Upper lobe of left lung (tissue), 6 donors: Measurements from ENCODE around the gene SGO2. TPM values are rescaled to one million over a fixed set of nuclear protein-coding genes. Genes with fewer than 3 reads are reported as not detected.
"Not testable (repeated sequence)": the region's sequence is repeated elsewhere in the genome, so short reads cannot be mapped to it uniquely, and the experiment has no call there.

Experiments used
- ATAC-seq, 2 donors: fragments of 200-7000 bp; cut with Tn5 transposase; one replicate each; pipeline ENCODE4 v1.9.1; 2022; ENCODE audit warnings: mild to moderate bottlenecking in 2 of 2, moderate library complexity in 2 of 2; ENCODE audit not compliant: low FRiP score in 2 of 2
- DNase-seq, 2 donors: peaks; one replicate each; pipeline ENCODE4 v3.0.0-alpha.2; 2019 to 2020
- H3K27ac ChIP-seq, 4 donors: fragments of 200-600 bp; sonication (generic); one replicate each; pipeline ENCODE4 v1.5.1; 2016 to 2019
- H3K27me3 ChIP-seq, 4 donors: fragments of 200-600 bp; sonication (generic); one replicate each; pipeline ENCODE4 v1.5.1; 2017 to 2019
- H3K36me3 ChIP-seq, 4 donors: fragments of 200-600 bp; sonication (generic); one replicate each; pipeline ENCODE4 v1.5.1; 2016 to 2019
- H3K4me1 ChIP-seq, 4 donors: fragments of 200-600 bp; sonication (generic); one replicate each; pipeline ENCODE4 v1.5.1; 2018 to 2019
- H3K4me3 ChIP-seq, 4 donors: fragments of 200-600 bp; sonication (generic); one replicate each; pipeline ENCODE4 v1.5.1; 2017 to 2019; ENCODE audit warnings: mild to moderate bottlenecking in 2 of 4, moderate library complexity in 1 of 4
- H3K9me3 ChIP-seq, 4 donors: fragments of 200-600 bp; sonication (generic); one replicate each; pipeline ENCODE4 v1.5.1; 2018 to 2019
- EP300 ChIP-seq, 4 donors: sonication (generic); formaldehyde crosslinking; IDR thresholded peaks; one replicate each; pipeline ENCODE4 v1.5.1; 2017; ENCODE audit warnings: antibody characterized with exemption in 4 of 4, control low read depth in 2 of 4
- POLR2A ChIP-seq, 4 donors: fragments of 450-650 bp; IDR thresholded peaks; one replicate each; pipeline ENCODE4 v1.5.1; 2016 to 2017; ENCODE audit warnings: antibody characterized with exemption in 4 of 4, mild to moderate bottlenecking in 2 of 4
- POLR2AphosphoS5 ChIP-seq, 2 donors: sonication (generic); formaldehyde crosslinking; IDR thresholded peaks; one replicate each; pipeline ENCODE4 v1.5.1; 2017; ENCODE audit warnings: antibody characterized with exemption in 2 of 2
- WGBS, 2 donors: methylation state at CpG; one replicate each; pipeline ENCODE4 v1.1.5; 2017 to 2018; 5-methylcytosine and 5-hydroxymethylcytosine counted together
- total RNA-seq, 6 donors: library from RNA; depleted of rRNA in 4 of 6; stranded (reverse); fragments of >200 nt in 4 of 6; gene quantifications; one replicate each; pipeline versions ENCODE4 v1.1.0 to v1.2.1, GENCODE V29; 2016 to 2021
- TF ChIP-seq, protein P1 (sequence below), 6 experiments: fragments of 450-650 bp in 4 of 6; fragments of 200-600 bp in 2 of 6; sonication (generic) in 2 of 6; IDR thresholded peaks; one replicate each; pipeline ENCODE4 v1.5.1; 2016 to 2019; ENCODE audit warnings: antibody characterized with exemption in 6 of 6
- donor health status: DM: no; HTN: no; CAD: no; lungs with moderate emphysema.
- donor health status: DM: no; HTN: yes; CAD: no; lungs with severe emphysema.

Gene SGO2
- total RNA-seq, 6 donors from 2014 or later, result 0.55 to 8.3 (median 2.8) TPM

DNA sequence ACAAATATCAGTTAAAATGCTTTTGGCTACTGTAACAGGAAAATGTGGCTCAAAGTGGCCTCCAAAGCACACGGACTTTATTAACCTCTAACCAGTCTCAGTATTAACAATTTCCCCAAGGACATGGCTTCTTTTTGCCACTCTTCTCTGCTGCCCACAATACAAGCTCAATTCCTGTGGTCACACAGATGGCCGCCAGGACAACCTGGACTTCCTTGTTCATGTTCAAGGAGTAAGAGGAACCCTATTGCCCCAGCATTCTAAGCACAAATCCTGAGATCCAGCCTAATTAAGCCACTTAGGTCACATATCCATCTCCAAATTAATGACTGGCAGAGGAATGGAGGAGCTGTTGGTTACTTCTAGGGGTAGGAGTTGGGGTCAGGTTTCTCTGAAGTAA lies 98.0 kb downstream of the SGO2 start:
- H3K36me3 ChIP-seq, result no peaks in the 10 kb centered on the region
- no peak overlapping the region for H3K27ac ChIP-seq
- no peak for DNase-seq
- no peaks in the 10 kb centered on the region for H3K27me3 ChIP-seq
- no peak for ATAC-seq
- H3K9me3 ChIP-seq, result no peaks in the 10 kb centered on the region
- 72 to 77% methylated on average over 2 of the region's 2 CpGs for WGBS, 2 donors
- H3K4me3 ChIP-seq, result no peak overlapping the region
- no peaks in the 10 kb centered on the region for H3K4me1 ChIP-seq
- TF ChIP-seq EP300 (IDR thresholded peaks at IDR 0.05) (no peak), POLR2A (IDR thresholded peaks at IDR 0.05) (no peak), POLR2AphosphoS5 (IDR thresholded peaks at IDR 0.05) (no peak)
- TF ChIP-seq, protein P1, sequence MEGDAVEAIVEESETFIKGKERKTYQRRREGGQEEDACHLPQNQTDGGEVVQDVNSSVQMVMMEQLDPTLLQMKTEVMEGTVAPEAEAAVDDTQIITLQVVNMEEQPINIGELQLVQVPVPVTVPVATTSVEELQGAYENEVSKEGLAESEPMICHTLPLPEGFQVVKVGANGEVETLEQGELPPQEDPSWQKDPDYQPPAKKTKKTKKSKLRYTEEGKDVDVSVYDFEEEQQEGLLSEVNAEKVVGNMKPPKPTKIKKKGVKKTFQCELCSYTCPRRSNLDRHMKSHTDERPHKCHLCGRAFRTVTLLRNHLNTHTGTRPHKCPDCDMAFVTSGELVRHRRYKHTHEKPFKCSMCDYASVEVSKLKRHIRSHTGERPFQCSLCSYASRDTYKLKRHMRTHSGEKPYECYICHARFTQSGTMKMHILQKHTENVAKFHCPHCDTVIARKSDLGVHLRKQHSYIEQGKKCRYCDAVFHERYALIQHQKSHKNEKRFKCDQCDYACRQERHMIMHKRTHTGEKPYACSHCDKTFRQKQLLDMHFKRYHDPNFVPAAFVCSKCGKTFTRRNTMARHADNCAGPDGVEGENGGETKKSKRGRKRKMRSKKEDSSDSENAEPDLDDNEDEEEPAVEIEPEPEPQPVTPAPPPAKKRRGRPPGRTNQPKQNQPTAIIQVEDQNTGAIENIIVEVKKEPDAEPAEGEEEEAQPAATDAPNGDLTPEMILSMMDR (IDR thresholded peaks at IDR 0.05), result no peak

DNA sequence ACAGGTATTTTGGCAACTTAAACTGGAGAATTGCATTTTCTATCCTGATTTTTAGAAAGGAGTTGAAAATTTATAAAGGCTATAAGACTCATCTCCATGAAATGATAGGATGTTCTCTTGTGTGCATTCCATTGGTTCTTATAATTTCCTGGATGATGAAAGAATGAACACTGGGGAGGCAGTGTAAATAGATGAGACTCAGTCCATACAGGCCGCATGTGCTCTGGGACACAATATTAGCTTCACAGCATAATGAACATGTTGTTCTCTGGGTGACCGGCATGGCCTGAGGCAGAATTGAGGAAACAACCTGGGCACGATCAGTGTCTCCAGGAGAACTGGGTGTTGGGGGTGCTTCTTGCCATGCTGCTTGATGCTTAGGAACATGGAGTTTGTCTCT lies 98.7 kb downstream of the SGO2 start:
- ATAC-seq (no peak), DNase-seq (no peak)
- Histone ChIP-seq H3K36me3 (no peaks in the 10 kb centered on the region), H3K27me3 (no peaks in the 10 kb centered on the region), H3K4me3 (no peak overlapping the region), H3K9me3 (no peaks in the 10 kb centered on the region), H3K27ac (no peak overlapping the region), H3K4me1 (no peaks in the 10 kb centered on the region)
- TF ChIP-seq, protein P1 (IDR thresholded peaks at IDR 0.05), result no peak
- TF ChIP-seq POLR2A (IDR thresholded peaks at IDR 0.05) (no peak), EP300 (IDR thresholded peaks at IDR 0.05) (no peak), POLR2AphosphoS5 (IDR thresholded peaks at IDR 0.05) (no peak)
- WGBS, 2 donors, result 88% methylated on average over 3 of the region's 3 CpGs

DNA sequence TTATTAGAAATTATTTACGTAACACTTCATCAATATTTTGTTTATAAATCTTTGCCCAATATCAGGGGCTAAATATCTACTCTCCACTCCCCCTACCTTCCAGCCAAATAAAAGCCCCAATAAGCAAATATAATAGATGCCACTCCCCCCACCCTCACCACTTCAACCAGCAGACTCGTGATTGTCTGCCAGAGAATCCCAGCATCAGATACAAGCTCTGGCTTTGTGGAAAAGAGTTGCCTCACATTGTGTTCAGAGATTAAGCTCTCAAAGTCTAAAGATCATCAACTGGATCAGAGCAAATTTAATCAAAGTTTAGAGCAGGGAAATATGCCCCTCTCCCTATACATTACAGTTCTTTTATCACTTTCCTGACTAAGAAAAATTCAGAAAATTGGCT lies 99.3 kb downstream of the SGO2 start:
- TF ChIP-seq, protein P1 (IDR thresholded peaks at IDR 0.05), result no peak
- no peak for TF ChIP-seq POLR2A (IDR thresholded peaks at IDR 0.05)
- no peak for TF ChIP-seq EP300 (IDR thresholded peaks at IDR 0.05)
- no peak for TF ChIP-seq POLR2AphosphoS5 (IDR thresholded peaks at IDR 0.05)
- DNase-seq (no peak), ATAC-seq (no peak)
- Histone ChIP-seq H3K27me3 (no peaks in the 10 kb centered on the region), H3K27ac (no peak overlapping the region), H3K9me3 (no peaks in the 10 kb centered on the region), H3K4me3 (no peak overlapping the region), H3K4me1 (no peaks in the 10 kb centered on the region), H3K36me3 (no peaks in the 10 kb centered on the region)
- 72 to 76% methylated on average over 2 of the region's 2 CpGs for WGBS, 2 donors

DNA sequence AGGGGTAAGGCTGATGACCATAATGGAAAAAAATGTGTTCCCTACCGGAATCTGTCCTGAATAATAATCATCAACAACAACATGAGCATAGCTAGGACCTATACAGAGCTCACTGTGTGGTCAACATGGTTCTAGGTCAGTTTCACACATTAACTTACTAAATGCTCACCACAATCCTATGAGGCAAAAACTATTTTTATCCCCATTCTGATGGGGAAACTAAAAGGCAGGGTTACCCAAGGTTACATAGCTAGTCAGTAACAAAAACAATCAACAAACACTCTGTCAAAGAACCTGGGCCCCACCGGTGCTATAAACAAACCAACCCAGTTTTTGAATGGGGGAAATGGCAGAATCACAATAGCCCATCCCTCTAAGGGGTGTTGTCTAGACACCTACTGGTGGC lies 100.0 kb downstream of the SGO2 start:
- ATAC-seq, result no peak
- DNase-seq, result no peak
- H3K36me3 ChIP-seq, result no peaks in the 10 kb centered on the region
- H3K4me3 ChIP-seq, result no peak overlapping the region
- H3K27me3 ChIP-seq, result no peaks in the 10 kb centered on the region
- H3K4me1 ChIP-seq, result no peaks in the 10 kb centered on the region
- H3K27ac ChIP-seq, result no peak overlapping the region
- 68 to 73% methylated on average over 2 of the region's 2 CpGs for whole genome bisulfite sequencing, 2 donors
- TF ChIP-seq, protein P1 (IDR thresholded peaks at IDR 0.05), result no peak
- TF ChIP-seq POLR2AphosphoS5 (IDR thresholded peaks at IDR 0.05) (no peak), POLR2A (IDR thresholded peaks at IDR 0.05) (no peak), EP300 (IDR thresholded peaks at IDR 0.05) (no peak)
- H3K9me3 ChIP-seq, result no peaks in the 10 kb centered on the region

DNA sequence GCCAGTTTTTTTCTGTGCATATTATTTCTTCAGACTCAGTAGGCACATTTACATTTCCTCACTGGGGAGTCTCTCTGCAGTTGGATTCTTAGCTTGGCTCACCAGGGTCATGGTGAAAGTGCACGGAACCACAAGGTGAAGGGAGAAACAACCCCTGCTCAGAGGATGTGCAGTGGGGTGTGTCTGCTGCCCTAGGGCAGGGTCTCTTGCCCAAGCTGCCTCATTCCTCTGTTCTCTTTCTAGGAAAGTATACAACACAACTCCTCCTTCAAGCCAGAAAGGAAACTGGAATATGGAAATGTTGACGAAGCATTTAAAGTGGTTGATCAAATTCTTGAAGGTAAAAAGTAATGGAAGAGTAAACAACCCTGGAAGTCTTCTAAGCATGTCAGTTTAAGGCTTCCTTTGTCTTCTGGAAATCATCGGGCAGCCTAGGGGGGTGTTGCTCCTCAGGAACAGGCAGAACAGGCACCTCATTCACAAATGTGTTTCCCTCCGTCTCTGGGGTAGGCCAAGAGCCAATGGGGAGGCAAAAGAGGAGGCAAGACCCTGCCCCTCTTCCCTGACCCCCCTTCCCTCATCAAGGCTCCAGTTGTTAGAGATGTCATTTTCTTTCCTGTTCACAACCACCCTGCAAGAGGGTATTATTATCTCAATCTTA lies 101.2 kb downstream of the SGO2 start:
- H3K9me3 ChIP-seq, result no peaks in the 10 kb centered on the region
- TF ChIP-seq POLR2A (IDR thresholded peaks at IDR 0.05) (no peak), EP300 (IDR thresholded peaks at IDR 0.05) (no peak)
- no peak overlapping the region for H3K4me3 ChIP-seq
- H3K4me1 ChIP-seq, result no peaks in the 10 kb centered on the region
- no peaks in the 10 kb centered on the region for H3K36me3 ChIP-seq
- H3K27me3 ChIP-seq, result no peaks in the 10 kb centered on the region
- ATAC-seq, result no peak
- H3K27ac ChIP-seq, result no peak overlapping the region
- 67 to 70% methylated on average over 4 of the region's 4 CpGs for WGBS, 2 donors
- DNase-seq, result no peak

DNA sequence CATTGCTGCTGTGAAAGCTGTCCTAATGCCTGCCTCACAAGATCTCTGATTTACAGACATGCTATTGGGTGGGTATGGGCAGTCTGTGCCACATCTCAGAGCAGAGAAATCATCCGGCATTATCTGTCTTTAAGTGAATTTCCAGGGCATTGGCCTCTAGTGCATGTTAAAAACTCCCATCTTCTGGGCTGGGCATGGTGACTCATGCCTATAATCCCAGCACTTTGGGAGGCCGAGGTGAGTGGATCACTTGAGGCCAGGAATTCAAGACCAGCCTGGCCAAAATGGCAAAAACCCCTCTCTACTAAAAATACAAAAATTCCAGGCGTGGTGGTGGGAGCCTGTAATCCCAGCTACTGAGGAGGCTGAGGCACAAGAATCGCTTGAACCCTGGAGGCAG lies 102.5 kb downstream of the SGO2 start:
- not testable (repeated sequence) for H3K36me3 ChIP-seq, ATAC-seq, DNase-seq, H3K4me3 ChIP-seq, H3K4me1 ChIP-seq, H3K27ac ChIP-seq, H3K27me3 ChIP-seq, H3K9me3 ChIP-seq
- WGBS, 2 donors, result 79 to 83% methylated on average over 4 of the region's 4 CpGs
